H1 (cell line): ENCODE measurements around the gene PLCB4. TPM values are rescaled to one million over a fixed set of nuclear protein-coding genes. Genes with fewer than 3 reads are reported as not detected.

ENCODE experiments used
- CTCF ChIA-PET: fragments of 300-600 bp; sonication (Branson Sonifier 250); formaldehyde crosslinking; loops from one replicate; lab custom pipeline; 2021; ENCODE audit not compliant: partially characterized antibody; lab: Charles Lee
- POLR2A ChIA-PET: fragments of 300-600 bp; sonication (Branson Sonifier 250); formaldehyde crosslinking; loops from one replicate; lab custom pipeline; 2021; ENCODE audit warnings: inconsistent platforms; ENCODE audit not compliant: partially characterized antibody; lab: Charles Lee
- DNase-seq, 2 experiments: peaks; one replicate each; pipeline versions ENCODE4 v3.0.0 to v3.0.0-alpha.2; 2010 to 2022; ENCODE audit warnings: low spot score in 2 of 2, low read depth in 1 of 2, mixed read lengths in 1 of 2
- FAIRE-seq: peaks from 2 replicates; lab custom pipeline; 2011; peaks lifted over from hg19 to GRCh38; lab: Jason Lieb, UNC
- H2AFZ ChIP-seq: 2 replicates; pipeline ENCODE4 v1.8.1; 2012; ENCODE audit warnings: low read length, inconsistent platforms
- H2AK5ac ChIP-seq: 2 replicates; pipeline ENCODE4 v1.6.1; 2013; ENCODE audit warnings: low read depth, low read length
- H2BK120ac ChIP-seq: replicated peaks from 2 replicates; pipeline ENCODE3; 2013; ENCODE audit warnings: low read depth, low read length, inconsistent platforms
- H2BK12ac ChIP-seq: 2 replicates; pipeline ENCODE4 v1.6.1; 2013; ENCODE audit warnings: low read depth, low read length
- H2BK15ac ChIP-seq: 2 replicates; pipeline ENCODE4 v1.6.1; 2013; ENCODE audit warnings: low read length
- H2BK20ac ChIP-seq: 2 replicates; pipeline ENCODE4 v1.6.1; 2013; ENCODE audit warnings: low read length
- H2BK5ac ChIP-seq: 2 replicates; pipeline ENCODE4 v1.6.1; 2013; ENCODE audit warnings: low read depth, low read length
- H3K14ac ChIP-seq: 2 replicates; pipeline ENCODE4 v1.6.1; 2013; ENCODE audit warnings: inconsistent platforms; ENCODE audit not compliant: insufficient read length
- H3K18ac ChIP-seq: 2 replicates; pipeline ENCODE4 v1.6.1; 2013; ENCODE audit warnings: low read length; ENCODE audit errors: extremely low read depth
- H3K23ac ChIP-seq: 2 replicates; pipeline ENCODE4 v1.6.1; 2013; ENCODE audit warnings: inconsistent platforms; ENCODE audit not compliant: insufficient read length
- H3K23me2 ChIP-seq: 2 replicates; pipeline ENCODE4 v1.6.1; 2013; ENCODE audit warnings: low read depth, low read length
- H3K27ac ChIP-seq: 2 replicates; pipeline ENCODE4 v1.6.1; 2011; ENCODE audit warnings: low read depth, low read length, inconsistent platforms
- H3K27me3 ChIP-seq, 4 experiments: replicated peaks in 1 of 4; 1 replicate in 1 of 4; 2 replicates in 3 of 4; pipeline versions ENCODE4 v1.6.1 to v1.8.1; 2011 to 2013; ENCODE audit warnings: low read length in 3 of 4, mild to moderate bottlenecking in 3 of 4, inconsistent platforms in 2 of 4, mixed read lengths in 2 of 4, moderate library complexity in 1 of 4; ENCODE audit not compliant: control insufficient read depth in 3 of 4, insufficient read depth in 3 of 4; ENCODE audit errors: extremely low read depth in 1 of 4
- H3K36me3 ChIP-seq, 4 experiments: 2 replicates each; pipeline versions ENCODE4 v1.6.1 to v1.8.1; 2011 to 2013; ENCODE audit warnings: mild to moderate bottlenecking in 4 of 4, low read length in 3 of 4, moderate library complexity in 2 of 4, control low read depth in 1 of 4, inconsistent platforms in 1 of 4; ENCODE audit not compliant: insufficient read depth in 4 of 4, control insufficient read depth in 2 of 4
- H3K4ac ChIP-seq: replicated peaks from 2 replicates; pipeline ENCODE3; 2013; ENCODE audit warnings: low read length, low read depth, mixed read lengths, inconsistent platforms; ENCODE audit not compliant: insufficient read length
- H3K4me1 ChIP-seq, 4 experiments: replicated peaks in 1 of 4; 1 replicate in 1 of 4; 2 replicates in 3 of 4; pipeline versions ENCODE4 v1.6.1 to v1.8.1; 2011 to 2013; ENCODE audit warnings: low read length in 3 of 4, inconsistent platforms in 2 of 4, mixed read lengths in 1 of 4; ENCODE audit not compliant: insufficient read depth in 4 of 4, control insufficient read depth in 3 of 4
- H3K4me2 ChIP-seq, 2 experiments: 2 replicates each; pipeline versions ENCODE4 v1.6.1 to v1.8.1; 2011 to 2013; ENCODE audit warnings: low read depth in 2 of 2, low read length in 2 of 2, control low read depth in 1 of 2, inconsistent platforms in 1 of 2, mild to moderate bottlenecking in 1 of 2; ENCODE audit not compliant: insufficient read depth in 1 of 2
- H3K4me3 ChIP-seq, 4 experiments: fragments of 200-600, 300-600 bp in 1 of 4; sonication (generic), shearing (Covaris generic), sonication (Bioruptor Twin) in 1 of 4; 2 replicates each; pipeline versions ENCODE4 v1.5.1 to v1.8.1; 2011 to 2016; ENCODE audit warnings: low read length in 4 of 4, low read depth in 3 of 4, control low read depth in 2 of 4, inconsistent platforms in 2 of 4, mild to moderate bottlenecking in 2 of 4, mixed read lengths in 1 of 4, moderate library complexity in 1 of 4; ENCODE audit not compliant: insufficient read depth in 2 of 4; ENCODE audit errors: extremely low read depth in 1 of 4
- H3K56ac ChIP-seq: replicated peaks from 2 replicates; pipeline ENCODE3; 2013; ENCODE audit warnings: low read depth, mild to moderate bottlenecking, mixed read lengths, low read length, inconsistent platforms; ENCODE audit not compliant: insufficient read length
- H3K79me1 ChIP-seq: 2 replicates; pipeline ENCODE4 v1.6.1; 2013; ENCODE audit warnings: low read depth, low read length, control low read depth
- H3K79me2 ChIP-seq, 2 experiments: 2 replicates each; pipeline versions ENCODE4 v1.6.1 to v1.8.1; 2012 to 2013; ENCODE audit warnings: low read length in 2 of 2, mild to moderate bottlenecking in 2 of 2, inconsistent platforms in 1 of 2; ENCODE audit not compliant: insufficient read depth in 2 of 2, control insufficient read depth in 1 of 2
- H3K9ac ChIP-seq, 4 experiments: replicated peaks in 1 of 4; 1 replicate in 1 of 4; 2 replicates in 3 of 4; pipeline versions ENCODE4 v1.6.1 to v1.8.1; 2011 to 2013; ENCODE audit warnings: low read depth in 3 of 4, low read length in 3 of 4, control low read depth in 2 of 4, mild to moderate bottlenecking in 2 of 4, moderate library complexity in 2 of 4, inconsistent platforms in 1 of 4; ENCODE audit errors: extremely low read depth in 1 of 4
- H3K9me3 ChIP-seq, 2 experiments: 2 replicates each; pipeline versions ENCODE4 v1.6.1 to v1.8.1; 2012 to 2013; ENCODE audit warnings: mild to moderate bottlenecking in 2 of 2, moderate library complexity in 2 of 2, control low read depth in 1 of 2, inconsistent platforms in 1 of 2, low read depth in 1 of 2, low read length in 1 of 2, mixed read lengths in 1 of 2; ENCODE audit not compliant: insufficient read depth in 2 of 2
- H4K20me1 ChIP-seq, 2 experiments: replicated peaks in 1 of 2; 2 replicates each; pipeline versions ENCODE3 to v1.8.1; 2011 to 2013; ENCODE audit warnings: inconsistent platforms in 2 of 2, low read length in 2 of 2, mild to moderate bottlenecking in 1 of 2; ENCODE audit not compliant: insufficient read depth in 2 of 2, control insufficient read depth in 1 of 2
- H4K5ac ChIP-seq: 2 replicates; pipeline ENCODE4 v1.6.1; 2013; ENCODE audit warnings: low read length, low read depth, mixed read lengths, inconsistent platforms; ENCODE audit not compliant: insufficient read length
- H4K8ac ChIP-seq: 2 replicates; pipeline ENCODE4 v1.8.0; 2013; ENCODE audit warnings: mild to moderate bottlenecking, moderate library complexity, low read length, inconsistent platforms; ENCODE audit not compliant: insufficient read depth; ENCODE audit errors: extremely low read depth
- H4K91ac ChIP-seq: replicated peaks from 2 replicates; pipeline ENCODE3; 2013; ENCODE audit warnings: low read length, mixed read lengths, inconsistent platforms; ENCODE audit not compliant: insufficient read length
- CBX8 ChIP-seq: fragments of 300-800, 300-1000 bp; sonication (generic); IDR thresholded peaks from 2 replicates; pipeline ENCODE4 v1.7.1; 2016; ENCODE audit warnings: low read depth, low read length, borderline replicate concordance
- CEBPB ChIP-seq: IDR thresholded peaks from 2 replicates; pipeline ENCODE4 v1.6.1; 2012; ENCODE audit warnings: low read depth, low read length
- EZH2 ChIP-seq: fragments of 200-600 bp; sonication (generic); IDR thresholded peaks from 2 replicates; pipeline ENCODE4 v1.7.1; 2012; ENCODE audit warnings: low read depth, mild to moderate bottlenecking, moderate library complexity, low read length, inconsistent platforms; ENCODE audit not compliant: severe bottlenecking
- GABPA ChIP-seq: IDR thresholded peaks from 2 replicates; pipeline ENCODE4 v1.6.1; 2011; ENCODE audit warnings: mild to moderate bottlenecking, low read length, moderate library complexity, borderline replicate concordance; ENCODE audit not compliant: insufficient read depth
- KDM4A ChIP-seq: IDR thresholded peaks from one replicate; pipeline ENCODE4 v1.7.1; 2012; ENCODE audit warnings: low read depth, mild to moderate bottlenecking, moderate library complexity, low read length, inconsistent platforms; ENCODE audit not compliant: severe bottlenecking
- RXRA ChIP-seq: IDR thresholded peaks from 2 replicates; pipeline ENCODE4 v1.6.1; 2011; ENCODE audit warnings: low read depth, mild to moderate bottlenecking, low read length, moderate library complexity; ENCODE audit not compliant: insufficient read depth
- SAP30 ChIP-seq: fragments of 300-600 bp; sonication (generic); IDR thresholded peaks from 2 replicates; pipeline ENCODE4 v1.7.1; 2012; ENCODE audit warnings: low read length, moderate library complexity, mild to moderate bottlenecking, inconsistent platforms; ENCODE audit not compliant: insufficient read depth, insufficient replicate concordance
- TAF1 ChIP-seq: IDR thresholded peaks from 2 replicates; pipeline ENCODE4 v1.6.1; 2011; ENCODE audit warnings: mild to moderate bottlenecking, low read depth, low read length
- YY1 ChIP-seq: IDR thresholded peaks from 2 replicates; pipeline ENCODE4 v1.6.1; 2011; ENCODE audit warnings: low read depth, mild to moderate bottlenecking, low read length
- ZNF274 ChIP-seq: IDR thresholded peaks from 2 replicates; pipeline ENCODE4 v1.7.0; 2012; ENCODE audit warnings: low read length, borderline replicate concordance; ENCODE audit errors: extremely low read depth
- WGBS, 2 experiments: shearing (Covaris generic) in 1 of 2; methylation state at CpG; one replicate each; pipeline versions ENCODE4 v1.1.6 to v1.1.7; 2013 to 2015; ENCODE audit warnings: low lambda C conversion rate in 2 of 2, mixed read lengths in 2 of 2, inconsistent platforms in 1 of 2, low coverage in 1 of 2, missing lambda C conversion rate in 1 of 2; ENCODE audit not compliant: insufficient replicate concordance in 2 of 2, insufficient coverage in 1 of 2, insufficient read length in 1 of 2; ENCODE audit errors: extremely low coverage in 1 of 2, missing lambda C conversion rate in 1 of 2; 5-methylcytosine and 5-hydroxymethylcytosine counted together
- polyA plus RNA-seq, 7 experiments: library from polyadenylated mRNA; depleted of rRNA in 3 of 7; stranded (reverse) in 5 of 7; unstranded in 2 of 7; fragments of >200 nt in 5 of 7; fragments of 200-250 nt in 2 of 7; gene quantifications; 1 replicate in 5 of 7; 2 replicates in 1 of 7; 4 replicates in 1 of 7; pipeline versions ENCODE4 v1.2.1 to v1.2.3, GENCODE V29; 2011 to 2013; ENCODE audit warnings: missing spikeins in 2 of 7, mixed read lengths in 2 of 7
- total RNA-seq: library from RNA; stranded (reverse); fragmentation: NEBNext Ultra II Directional; extraction: Animal tissue kit (Norgen Biotek cat#: 25700); gene quantifications from 2 replicates; pipeline ENCODE4 v1.2.1, GENCODE V29; 2021
- TF ChIP-seq, protein P1 (sequence below), 3 experiments: IDR thresholded peaks; 1 replicate in 2 of 3; 2 replicates in 1 of 3; pipeline versions ENCODE4 v1.5.1 to v1.6.1; 2011; ENCODE audit warnings: low read length in 3 of 3, mild to moderate bottlenecking in 3 of 3, inconsistent platforms in 2 of 3, low read depth in 1 of 3, moderate library complexity in 1 of 3; ENCODE audit not compliant: insufficient read depth in 1 of 3; ENCODE audit errors: control extremely low read depth in 1 of 3

Gene PLCB4
- total and polyA plus RNA-seq, 2 of the 8 experiments (the other 6 are each of a cell fraction or from before 2014, with no cell fraction given): 3.2 to 14.1 TPM

GRCh38 chr20:9214685-9215084 is 145.8 kb downstream of the PLCB4 start:
- no peak overlapping the region for H4K91ac ChIP-seq
- no peaks in the 10 kb centered on the region for H3K9me3 ChIP-seq
- H3K56ac ChIP-seq: no peak overlapping the region
- no peaks in the 10 kb centered on the region for H3K4me1 ChIP-seq
- ChIA-PET POLR2A (no interaction called here), CTCF (interaction anchor here (1.0 to 2.3 kb wide), 11 partner anchors 10 to 457 kb away, joined by 3 to 14 read pairs (median 5); no protein-coding TSS in a partner anchor)
- H3K79me1 ChIP-seq: no peaks in the 10 kb centered on the region; the same call in 1 of the 2 replicates
- H3K23ac ChIP-seq: no peak overlapping the region
- H3K4me3 ChIP-seq: no peak overlapping the region
- WGBS, 2 experiments: 87% methylated on average over 3 of the region's 3 CpGs; no CpG with 5 or more reads in 1 of the 2 experiments
- no peak overlapping the region for H4K8ac ChIP-seq
- no peak overlapping the region for H2BK5ac ChIP-seq
- peaks cover 0 to 1% of the 10 kb centered on the region in 2 experiments for H4K20me1 ChIP-seq
- no peak overlapping the region for H3K27ac ChIP-seq
- no peak overlapping the region for H2AFZ ChIP-seq
- no peak overlapping the region for H3K14ac ChIP-seq
- H3K79me2 ChIP-seq: no peaks in the 10 kb centered on the region
- H3K4ac ChIP-seq: no peak overlapping the region
- no peak overlapping the region for H3K4me2 ChIP-seq
- no peak for DNase-seq
- H2BK12ac ChIP-seq: no peak overlapping the region
- no peaks in the 10 kb centered on the region for H3K27me3 ChIP-seq
- H2AK5ac ChIP-seq: no peak overlapping the region
- H2BK20ac ChIP-seq: no peak overlapping the region
- H3K36me3 ChIP-seq: no peaks in the 10 kb centered on the region
- H3K9ac ChIP-seq: no peak overlapping the region
- H3K18ac ChIP-seq: no peak overlapping the region
- FAIRE-seq: no peak
- H2BK15ac ChIP-seq: no peak overlapping the region
- H3K23me2 ChIP-seq: no peaks in the 10 kb centered on the region; the same call in 1 of the 2 replicates
- no peak overlapping the region for H2BK120ac ChIP-seq
- no peak overlapping the region for H4K5ac ChIP-seq
- TF ChIP-seq ZNF274 (no peak), GABPA (no peak), EZH2 (no peak), TAF1 (no peak), KDM4A (no peak), RXRA (no peak), CEBPB (no peak), CBX8 (no peak), YY1 (no peak), SAP30 (no peak)
- TF ChIP-seq, protein P1, sequence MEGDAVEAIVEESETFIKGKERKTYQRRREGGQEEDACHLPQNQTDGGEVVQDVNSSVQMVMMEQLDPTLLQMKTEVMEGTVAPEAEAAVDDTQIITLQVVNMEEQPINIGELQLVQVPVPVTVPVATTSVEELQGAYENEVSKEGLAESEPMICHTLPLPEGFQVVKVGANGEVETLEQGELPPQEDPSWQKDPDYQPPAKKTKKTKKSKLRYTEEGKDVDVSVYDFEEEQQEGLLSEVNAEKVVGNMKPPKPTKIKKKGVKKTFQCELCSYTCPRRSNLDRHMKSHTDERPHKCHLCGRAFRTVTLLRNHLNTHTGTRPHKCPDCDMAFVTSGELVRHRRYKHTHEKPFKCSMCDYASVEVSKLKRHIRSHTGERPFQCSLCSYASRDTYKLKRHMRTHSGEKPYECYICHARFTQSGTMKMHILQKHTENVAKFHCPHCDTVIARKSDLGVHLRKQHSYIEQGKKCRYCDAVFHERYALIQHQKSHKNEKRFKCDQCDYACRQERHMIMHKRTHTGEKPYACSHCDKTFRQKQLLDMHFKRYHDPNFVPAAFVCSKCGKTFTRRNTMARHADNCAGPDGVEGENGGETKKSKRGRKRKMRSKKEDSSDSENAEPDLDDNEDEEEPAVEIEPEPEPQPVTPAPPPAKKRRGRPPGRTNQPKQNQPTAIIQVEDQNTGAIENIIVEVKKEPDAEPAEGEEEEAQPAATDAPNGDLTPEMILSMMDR (IDR thresholded peaks at IDR 0.05; ENCODE audit: control extremely low read depth in 1 of 3, insufficient read depth in 1 of 3, low read depth in 1 of 3, low read length in 3 of 3): no peak
